GM21825 (cell line): ENCODE results near the gene RPL22.

Experiments used
- ATAC-seq: cut with Tn5 transposase; IDR thresholded peaks from one replicate; pipeline ENCODE4 v1.9.1; 2021; ENCODE audit warnings: mild to moderate bottlenecking, moderate library complexity; ENCODE audit not compliant: unreplicated experiment

RPL22 gene

GRCh38 chr1:6175411-6175828, 24.0 kb downstream of the RPL22 start:
- ATAC-seq, result no peak

- no peak for ATAC-seq
These were observed 24.6 kb downstream of the RPL22 start for GRCh38 chr1:6174621-6175410.

DNA sequence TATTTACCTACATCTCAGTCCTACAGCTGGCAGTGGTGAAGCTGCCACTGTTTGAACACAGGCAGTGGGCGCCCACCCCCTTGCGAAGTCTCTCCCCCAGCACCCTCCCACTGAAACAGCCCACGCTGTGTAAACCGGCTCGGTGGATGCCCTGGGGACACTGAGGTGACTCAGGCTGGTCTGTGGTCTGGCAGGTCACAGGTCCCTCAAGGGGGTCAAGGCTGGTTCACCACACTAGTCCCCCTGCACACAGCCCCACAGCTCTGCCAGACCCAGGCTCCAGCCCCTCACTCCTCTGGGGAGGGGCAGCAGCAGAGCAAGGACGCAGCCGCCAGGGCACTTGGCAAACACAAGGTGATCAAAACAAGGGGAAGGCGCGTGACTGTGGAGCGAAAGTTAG, 26.8 kb downstream of the RPL22 start:
- no peak for ATAC-seq

GRCh38 chr1:6171548-6172124, 27.8 kb downstream of the RPL22 start:
- ATAC-seq, result no peak

DNA sequence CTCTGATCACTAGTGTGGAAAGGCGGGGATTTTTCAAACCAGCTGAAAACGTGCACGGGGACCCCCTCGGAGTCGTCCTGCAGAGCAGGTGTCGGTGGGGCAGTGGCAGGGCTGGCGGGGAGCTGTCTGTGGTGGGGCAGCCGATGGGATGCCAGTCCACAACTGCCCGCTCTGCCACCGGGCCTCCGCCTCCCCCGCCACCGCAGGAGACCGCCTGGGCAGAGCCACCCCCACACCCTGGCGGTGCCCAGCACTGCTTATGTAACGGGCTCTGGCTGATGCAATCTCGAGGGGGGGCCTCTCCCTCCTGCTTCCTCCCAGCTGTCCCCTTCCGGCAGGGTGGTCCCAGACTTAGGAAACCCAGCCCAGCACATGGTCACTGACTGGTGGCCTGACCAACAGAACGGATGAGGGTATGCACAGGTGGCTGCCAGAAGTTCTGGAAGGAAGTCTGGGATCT, 28.6 kb downstream of the RPL22 start:
- no peak for ATAC-seq

DNA sequence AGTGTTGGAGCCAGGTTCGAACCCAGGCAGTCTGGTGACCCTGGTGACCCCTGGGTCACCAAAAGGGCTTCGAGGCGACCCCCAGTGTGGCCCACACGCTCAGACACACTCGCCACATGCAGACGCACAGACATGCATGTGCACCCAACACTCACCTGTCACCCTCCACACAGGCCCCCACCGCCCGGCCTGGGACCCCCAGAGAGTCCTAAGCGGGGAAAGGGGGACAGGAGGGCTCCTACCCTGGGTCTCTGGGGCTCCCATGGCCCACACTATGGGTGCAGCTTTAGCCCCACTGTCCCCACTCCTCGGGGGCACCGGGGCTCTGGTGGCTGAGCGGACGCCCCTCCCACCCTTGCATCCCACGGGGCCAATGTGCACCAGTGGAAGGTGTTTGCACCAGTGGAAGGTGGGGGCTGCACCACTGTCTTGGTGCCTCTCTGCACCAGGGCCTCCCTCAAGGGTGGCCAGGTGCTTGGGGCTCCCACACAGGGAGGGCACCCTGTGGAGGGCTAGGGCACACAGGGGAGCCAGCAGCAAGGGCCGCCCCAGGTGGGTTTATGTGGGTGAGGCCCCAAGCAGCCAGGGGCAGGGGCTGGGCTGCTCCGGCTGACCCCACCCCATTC, 29.2 kb downstream of the RPL22 start:
- ATAC-seq, result no peak

DNA sequence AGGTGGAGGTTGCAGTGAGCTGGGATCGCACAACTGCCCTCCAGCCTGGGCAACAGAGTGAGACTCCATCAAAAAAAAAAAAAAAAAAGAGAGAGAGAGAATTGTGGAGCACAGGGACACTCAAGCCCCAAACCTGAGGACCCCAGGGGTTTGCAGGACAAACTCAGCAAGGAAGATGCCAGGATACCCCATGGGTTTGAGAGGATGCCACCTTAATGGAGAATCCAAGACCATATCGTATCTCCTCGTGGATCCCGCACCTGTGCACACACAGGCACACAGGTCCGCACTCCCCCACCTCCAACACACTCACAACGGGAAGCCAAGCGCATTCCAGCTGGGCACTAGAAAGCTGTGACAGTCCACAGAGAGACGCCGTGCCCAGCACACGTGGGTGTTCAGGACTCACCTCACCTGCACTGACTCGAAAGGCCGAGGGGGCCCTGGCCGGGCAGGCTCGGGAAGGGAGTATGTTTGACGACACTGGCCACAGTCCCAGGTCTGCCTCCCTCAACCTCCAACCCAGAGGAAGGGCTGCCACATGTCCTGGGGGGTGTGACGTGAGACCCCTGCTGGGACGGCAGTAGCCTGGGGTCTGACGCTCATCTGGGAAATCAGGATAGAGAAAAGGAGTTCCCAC, 30.3 kb downstream of the RPL22 start:
- ATAC-seq, result no peak

- no peak for ATAC-seq
These were observed 31.7 kb downstream of the RPL22 start for GRCh38 chr1:6167391-6168303.

DNA sequence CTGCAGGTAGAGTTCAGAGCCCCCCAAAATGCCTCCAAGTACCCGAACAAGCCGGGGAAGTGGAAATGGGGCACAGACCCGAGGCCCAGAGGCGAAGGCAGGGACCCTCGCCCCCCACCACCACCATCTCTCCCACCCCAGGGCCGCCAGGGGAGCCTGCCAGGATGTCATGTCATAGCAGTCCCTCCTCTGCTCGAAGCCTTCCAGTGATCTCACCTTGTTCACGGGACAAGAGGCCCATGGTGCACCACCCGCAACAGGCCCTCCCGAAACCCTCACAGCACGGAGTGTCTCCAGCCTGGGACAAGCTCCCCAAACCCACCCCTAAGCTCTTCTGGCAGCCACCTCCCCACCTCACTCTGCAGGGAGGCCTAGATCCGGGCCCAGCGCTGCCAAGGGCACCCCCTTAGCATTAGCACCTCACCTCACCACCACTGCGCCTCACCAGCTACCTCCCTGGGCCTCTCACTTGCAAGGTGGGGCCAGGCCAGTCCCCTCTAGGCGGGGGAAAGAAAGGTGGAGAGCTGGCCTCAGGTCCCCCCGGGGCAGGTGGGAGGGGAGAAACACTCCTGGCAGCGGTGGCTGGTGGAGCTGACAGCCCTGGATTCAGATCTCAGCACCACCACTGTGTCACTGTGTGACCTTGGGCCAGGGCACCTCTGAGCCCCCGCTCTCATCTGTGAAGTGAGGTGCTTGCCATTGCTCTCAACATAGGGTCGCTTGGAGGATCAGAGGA, 32.6 kb downstream of the RPL22 start:
- no peak for ATAC-seq

DNA sequence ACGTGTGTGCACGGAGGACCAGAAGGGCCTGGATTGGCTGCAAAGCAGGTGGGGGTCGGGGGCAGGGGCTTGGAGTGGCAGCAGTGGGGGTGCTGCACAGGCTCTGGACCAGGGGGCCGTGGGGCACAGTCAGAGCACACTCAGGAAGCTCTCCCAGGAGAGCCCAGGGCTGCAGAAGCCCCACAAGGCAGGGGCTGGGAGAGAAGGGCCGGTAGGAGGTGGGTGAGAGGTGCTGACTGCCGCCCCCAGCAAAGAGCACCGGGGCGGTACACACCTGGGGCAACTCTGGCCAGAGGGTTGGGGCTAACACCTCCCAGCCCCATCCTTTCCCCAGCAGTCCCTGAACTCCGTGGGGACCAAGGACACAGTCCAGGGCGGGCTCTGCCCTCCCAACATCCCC, 33.2 kb downstream of the RPL22 start:
- no peak for ATAC-seq

- ATAC-seq, result no peak
These were observed 33.9 kb downstream of the RPL22 start for GRCh38 chr1:6165441-6165985.

DNA sequence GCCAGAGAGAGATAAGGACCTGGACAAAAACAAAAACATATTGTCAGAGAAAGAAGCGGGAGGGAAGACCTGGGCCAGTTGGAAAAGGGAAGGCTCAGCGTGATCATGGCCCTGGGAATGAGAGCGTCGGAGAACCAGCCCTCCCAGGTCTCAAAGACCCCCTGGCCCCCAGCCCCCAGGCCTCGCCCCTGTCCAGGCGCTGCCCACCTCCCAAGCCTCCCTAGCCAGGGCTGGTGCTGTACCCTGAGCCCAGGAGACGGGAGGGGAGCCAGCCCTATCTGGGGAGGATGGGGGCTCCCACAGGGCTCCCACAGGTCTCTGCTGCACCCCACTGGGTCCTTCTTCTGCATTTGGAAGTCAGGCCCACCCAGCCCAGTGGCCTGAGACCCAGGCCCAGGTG, 34.4 kb downstream of the RPL22 start:
- no peak for ATAC-seq

DNA sequence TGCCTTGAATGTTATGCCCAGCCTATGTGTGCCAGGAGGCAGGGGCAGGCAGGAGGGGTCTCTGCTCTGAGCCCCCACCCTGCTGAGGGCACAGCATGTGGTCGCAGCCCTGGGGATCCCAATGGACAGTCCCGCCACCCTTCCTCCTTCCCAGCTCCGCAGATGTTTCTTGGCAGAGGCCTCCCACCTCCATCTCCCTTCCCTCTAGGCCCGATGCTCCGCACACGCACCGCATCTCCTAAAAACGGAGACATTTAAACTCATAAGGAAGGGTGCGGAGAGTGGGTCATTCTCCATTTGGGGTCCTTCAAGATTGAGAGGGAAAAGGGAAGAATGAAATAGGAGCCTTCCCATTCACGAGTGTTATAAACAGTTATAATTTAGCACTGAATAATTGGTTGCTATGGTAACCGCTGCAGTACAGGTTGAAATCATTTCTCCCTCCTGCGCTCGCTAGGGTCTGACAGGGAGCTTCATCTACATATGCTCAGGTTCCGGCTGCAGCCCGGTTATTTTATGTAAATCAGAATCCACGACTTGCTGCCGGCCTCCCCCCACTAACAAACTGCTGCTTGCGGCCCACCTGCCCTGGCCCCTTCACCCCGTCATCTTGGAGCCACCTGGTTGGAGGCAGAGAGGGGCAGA, 35.3 kb downstream of the RPL22 start:
- ATAC-seq, result no peak

DNA sequence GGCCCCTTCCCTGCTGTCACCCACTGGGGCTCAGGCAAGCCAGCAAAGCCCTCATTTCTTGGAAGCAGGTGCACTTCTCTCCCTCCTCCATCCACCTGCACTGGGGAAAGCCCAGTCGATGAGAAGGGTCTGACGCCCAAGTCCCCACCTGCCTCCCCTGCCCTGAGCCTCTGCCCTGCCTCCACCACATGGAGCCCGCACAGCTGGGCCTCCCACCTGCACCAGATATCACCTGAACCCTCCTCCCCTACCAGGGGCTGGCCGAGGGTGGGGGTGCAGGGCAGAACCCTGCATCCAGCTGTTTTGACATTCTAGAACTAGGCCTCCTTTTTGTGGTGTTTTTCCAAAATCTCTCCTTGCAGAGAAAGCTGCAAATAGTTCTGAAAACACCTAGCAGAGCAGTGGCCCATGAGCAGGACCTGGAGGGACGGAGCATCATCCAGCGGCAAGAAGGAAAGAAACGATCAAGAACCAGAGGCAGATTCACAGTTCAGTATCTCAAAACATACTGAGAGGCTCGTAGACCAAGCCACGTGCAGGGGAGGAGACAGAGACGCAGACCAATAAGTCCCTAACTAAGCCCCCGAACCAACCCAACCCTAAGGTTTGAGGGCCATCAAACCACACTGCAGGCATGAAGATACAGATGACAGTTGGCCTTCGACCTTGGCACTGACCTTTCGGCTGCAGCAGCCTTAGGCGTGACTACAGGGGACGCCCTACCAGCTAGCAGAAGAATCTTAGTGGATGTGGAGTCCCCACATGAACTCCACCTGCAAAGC, 36.0 kb downstream of the RPL22 start:
- no peak for ATAC-seq

- no peak for ATAC-seq
These were observed 36.6 kb downstream of the RPL22 start for GRCh38 chr1:6162773-6163172.

DNA sequence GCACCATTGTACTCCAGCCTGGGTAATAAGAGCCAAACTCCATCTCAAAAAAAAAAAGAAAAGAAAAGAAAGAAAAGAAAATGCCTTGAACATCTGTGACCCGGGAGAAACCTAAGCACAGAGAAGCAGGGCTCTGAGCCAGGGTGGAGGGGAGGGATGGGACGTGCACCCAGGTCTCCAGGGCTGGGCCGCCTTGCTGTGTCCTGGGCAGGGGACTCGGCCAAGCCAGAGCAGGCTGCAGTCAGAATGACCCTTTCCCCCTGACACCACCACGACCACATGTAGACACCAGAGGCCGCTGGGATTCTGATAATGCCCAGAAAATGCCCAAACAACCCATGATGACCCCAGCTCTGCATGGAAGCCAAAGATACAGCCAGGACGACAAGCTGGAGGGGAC, 37.1 kb downstream of the RPL22 start:
- ATAC-seq, result no peak

- ATAC-seq, result no peak
These were observed 41.2 kb downstream of the RPL22 start for GRCh38 chr1:6158181-6158580.

DNA sequence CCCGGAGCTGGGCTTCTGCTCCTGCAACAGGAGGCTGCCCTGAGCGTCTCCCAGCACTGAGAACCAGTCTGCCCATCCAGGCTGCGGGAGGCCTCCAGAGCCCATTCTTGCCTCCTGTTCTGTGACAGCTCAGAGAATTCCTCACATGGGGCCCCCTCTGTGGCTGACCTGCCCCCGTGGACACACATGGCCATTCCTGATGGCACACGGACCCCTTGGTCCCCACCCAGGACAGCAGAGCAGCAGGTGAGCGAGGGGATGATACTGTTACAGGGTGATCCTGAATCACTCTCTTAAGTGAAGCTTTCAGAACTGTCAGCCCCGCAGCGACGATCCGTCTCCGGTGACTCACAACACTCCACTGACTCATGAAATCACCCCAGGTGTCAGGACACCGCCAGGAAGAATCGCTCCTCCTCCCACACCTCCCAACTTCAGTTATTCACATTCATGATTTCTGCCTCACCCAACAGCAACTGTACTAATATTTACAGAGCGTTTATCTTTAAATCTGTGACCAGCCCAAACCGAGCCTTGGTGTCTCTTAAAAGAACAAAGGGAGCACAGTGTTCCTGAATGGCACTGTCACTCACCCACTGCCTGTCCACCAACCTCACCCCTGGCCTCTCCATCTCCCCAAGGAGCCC, 41.7 kb downstream of the RPL22 start:
- no peak for ATAC-seq
